ENCODE data around the gene RFC5.

Gene RFC5

GRCh38 chr12:118029166-118029565 is 12.7 kb downstream of the RFC5 start:
- Mint-ChIP-seq H3K4me3 (no peak overlapping the region), H3K36me3 (ENCODE audit: low read depth) (peaks cover 78% of the 10 kb centered on the region), H3K27ac (peak overlapping the region; percentile 71), H3K9me3 (no peaks in the 10 kb centered on the region), H3K4me1 (peaks cover 33% of the 10 kb centered on the region), H3K27me3 (no peaks in the 10 kb centered on the region)
- DNase-seq (no peak), ATAC-seq (no peak)

- no peak for DNase-seq
- Mint-ChIP-seq H3K9me3 (no peaks in the 10 kb centered on the region), H3K36me3 (ENCODE audit: low read depth) (peaks cover 80% of the 10 kb centered on the region), H3K4me3 (no peak overlapping the region), H3K27ac (peak overlapping the region; percentile 84), H3K27me3 (no peaks in the 10 kb centered on the region), H3K4me1 (peaks cover 59% of the 10 kb centered on the region)
- no peak for ATAC-seq
Observed at GRCh38 chr12:118032188-118032587, 15.7 kb downstream of the RFC5 start.

- Mint-ChIP-seq H3K4me1 (peaks cover 67% of the 10 kb centered on the region), H3K36me3 (ENCODE audit: low read depth) (peaks cover 78% of the 10 kb centered on the region), H3K27me3 (no peaks in the 10 kb centered on the region), H3K27ac (peak overlapping the region; percentile 84), H3K9me3 (no peaks in the 10 kb centered on the region), H3K4me3 (no peak overlapping the region)
- ATAC-seq: no peak
- no peak for DNase-seq
Observed at GRCh38 chr12:118033323-118033722, 16.8 kb downstream of the RFC5 start.

GRCh38 chr12:118033902-118034301 is 17.4 kb downstream of the RFC5 start:
- no peaks in the 10 kb centered on the region for H3K9me3 Mint-ChIP-seq
- peaks cover 69% of the 10 kb centered on the region for H3K4me1 Mint-ChIP-seq
- peaks cover 77% of the 10 kb centered on the region for H3K36me3 Mint-ChIP-seq (ENCODE audit: low read depth)
- ATAC-seq (no peak), DNase-seq (no peak)
- H3K27me3 Mint-ChIP-seq: no peaks in the 10 kb centered on the region
- H3K27ac Mint-ChIP-seq: peak overlapping the region; percentile 96
- H3K4me3 Mint-ChIP-seq: no peak overlapping the region

GRCh38 chr12:118034429-118035189 is 18.1 kb downstream of the RFC5 start:
- DNase-seq: no peak
- Mint-ChIP-seq H3K36me3 (ENCODE audit: low read depth) (peaks cover 78% of the 10 kb centered on the region), H3K4me3 (peak overlapping the region; percentile 40), H3K4me1 (peaks cover 67% of the 10 kb centered on the region), H3K9me3 (no peaks in the 10 kb centered on the region), H3K27ac (peak overlapping the region; percentile 96), H3K27me3 (no peaks in the 10 kb centered on the region)
- peak; percentile 17 for ATAC-seq

DNA sequence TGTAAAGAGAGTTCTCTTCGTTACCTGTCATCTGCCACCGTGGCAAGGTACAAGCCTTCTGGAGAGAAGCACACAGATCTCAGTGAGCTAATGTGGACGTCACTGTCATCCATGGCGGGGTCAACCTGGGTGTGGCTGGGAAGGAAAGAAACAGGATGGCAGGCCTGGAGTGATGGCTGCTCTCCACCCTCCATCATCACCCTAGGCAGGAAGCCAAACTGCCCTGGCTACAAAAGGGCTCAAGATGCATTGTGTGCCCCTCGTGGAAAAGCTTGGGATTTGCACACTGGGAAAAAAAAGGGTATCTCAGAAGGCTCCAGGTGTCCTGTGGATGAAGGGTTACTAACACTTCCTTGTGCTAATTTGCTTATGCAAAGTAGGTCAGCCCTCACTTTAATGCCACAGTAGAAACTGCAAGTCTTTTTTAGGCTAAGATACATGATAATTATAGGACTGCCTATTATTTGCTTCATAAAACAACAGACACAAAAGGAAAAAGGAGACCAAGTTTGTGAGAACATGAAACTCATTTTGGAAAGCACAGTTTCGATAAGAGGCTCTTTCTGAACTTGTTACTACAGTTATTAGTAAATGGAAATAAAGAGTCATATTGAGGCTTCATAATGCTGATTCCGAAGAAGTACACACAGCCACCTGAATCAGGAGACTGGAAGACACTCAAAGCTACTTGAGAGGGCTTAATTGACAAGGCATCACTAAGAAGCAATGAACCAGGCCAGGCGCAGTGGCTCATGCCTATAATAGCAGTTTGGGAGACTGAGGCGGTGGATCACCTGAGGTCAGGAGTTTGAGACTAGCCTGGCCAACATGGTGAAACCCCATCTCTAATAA is 18.9 kb downstream of the RFC5 start:
- Mint-ChIP-seq H3K4me3 (peak overlapping the region; percentile 40), H3K36me3 (ENCODE audit: low read depth) (peaks cover 74% of the 10 kb centered on the region)
- peak; percentile 17 for DNase-seq

DNA sequence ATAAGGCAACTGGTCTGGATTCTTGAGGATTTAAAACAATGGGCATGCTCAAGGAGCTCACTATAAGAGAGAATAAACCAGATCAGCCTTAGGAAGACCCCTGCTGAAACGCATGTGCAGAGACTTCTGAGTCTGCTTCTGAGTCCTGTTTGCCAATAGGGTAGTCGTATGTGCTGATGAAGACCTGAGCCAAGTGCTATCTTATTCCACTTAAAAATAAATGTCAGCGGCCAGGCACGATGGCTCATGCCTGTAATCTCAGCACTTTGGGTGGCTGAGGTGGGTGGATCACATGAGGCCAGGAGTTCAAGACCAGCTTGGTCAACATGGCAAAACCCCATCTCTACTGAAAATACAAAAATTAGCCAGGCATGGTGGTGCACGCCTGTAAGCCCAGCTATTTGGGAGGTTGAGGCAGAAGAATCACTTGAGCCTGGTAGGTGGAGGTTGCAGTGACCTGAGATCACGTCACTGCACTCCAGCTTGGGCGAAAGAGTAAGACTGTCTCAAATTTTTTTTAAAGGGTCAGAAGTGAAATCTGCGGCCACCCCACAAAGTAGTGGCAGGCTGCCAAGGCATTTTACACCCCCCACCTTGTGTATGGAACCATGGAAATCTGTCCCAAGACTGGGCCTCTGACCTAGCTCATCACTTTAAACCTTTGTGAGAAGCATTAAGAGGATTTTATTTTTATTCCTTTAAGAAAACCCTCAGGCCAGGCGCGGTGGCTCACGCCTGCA is 20.3 kb downstream of the RFC5 start:
- Mint-ChIP-seq H3K4me3 (no peak overlapping the region), H3K36me3 (ENCODE audit: low read depth) (peaks cover 74% of the 10 kb centered on the region), H3K27me3 (no peaks in the 10 kb centered on the region), H3K4me1 (peaks cover 63% of the 10 kb centered on the region), H3K27ac (peak overlapping the region; percentile 96), H3K9me3 (no peaks in the 10 kb centered on the region)
- no peak for ATAC-seq
- DNase-seq: no peak

More for the DNA sequence above, 18.9 kb downstream of the RFC5 start:
- H3K27me3 Mint-ChIP-seq: no peaks in the 10 kb centered on the region
- peak overlapping the region; percentile 96 for H3K27ac Mint-ChIP-seq
- no peaks in the 10 kb centered on the region for H3K9me3 Mint-ChIP-seq
- ATAC-seq: peak; percentile 88
- peaks cover 61% of the 10 kb centered on the region for H3K4me1 Mint-ChIP-seq

GRCh38 chr12:118038137-118038536 is 21.6 kb downstream of the RFC5 start:
- peaks cover 77% of the 10 kb centered on the region for H3K36me3 Mint-ChIP-seq (ENCODE audit: low read depth)
- H3K27ac Mint-ChIP-seq: peak overlapping the region; percentile 80
- ATAC-seq (no peak), DNase-seq (no peak)
- H3K4me3 Mint-ChIP-seq: no peak overlapping the region
- H3K9me3 Mint-ChIP-seq: no peaks in the 10 kb centered on the region
- no peaks in the 10 kb centered on the region for H3K27me3 Mint-ChIP-seq
- H3K4me1 Mint-ChIP-seq: peaks cover 63% of the 10 kb centered on the region

GRCh38 chr12:118042091-118042490 is 25.6 kb downstream of the RFC5 start:
- no peak overlapping the region for H3K4me3 Mint-ChIP-seq
- no peak for DNase-seq
- no peaks in the 10 kb centered on the region for H3K9me3 Mint-ChIP-seq
- no peak for ATAC-seq
- H3K4me1 Mint-ChIP-seq: peaks cover 64% of the 10 kb centered on the region
- H3K27ac Mint-ChIP-seq: peak overlapping the region; percentile 77
- H3K36me3 Mint-ChIP-seq (ENCODE audit: low read depth): peaks cover 65% of the 10 kb centered on the region
- H3K27me3 Mint-ChIP-seq: no peaks in the 10 kb centered on the region

DNA sequence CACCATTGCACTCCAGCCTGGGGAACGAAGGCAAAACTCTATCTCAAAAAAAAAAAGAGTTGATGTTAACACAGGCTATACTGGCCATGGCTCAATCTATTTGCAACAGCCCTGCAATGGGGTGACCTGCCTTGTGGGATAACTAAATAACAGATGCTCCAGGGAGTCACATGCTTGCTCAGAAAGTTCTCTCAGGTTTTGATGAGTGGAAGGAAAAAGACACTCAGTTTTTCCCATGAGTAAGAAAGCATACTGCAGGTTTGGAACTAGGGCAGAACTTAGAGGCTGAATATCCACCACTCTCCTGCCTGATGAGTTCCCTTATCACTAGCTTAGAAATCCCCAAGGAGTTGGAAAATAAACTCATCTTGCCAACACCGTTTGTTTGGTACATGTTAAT is 27.6 kb downstream of the RFC5 start:
- Mint-ChIP-seq H3K4me3 (peak overlapping the region; percentile 52), H3K27me3 (no peaks in the 10 kb centered on the region), H3K4me1 (peaks cover 55% of the 10 kb centered on the region), H3K36me3 (ENCODE audit: low read depth) (peaks cover 59% of the 10 kb centered on the region), H3K9me3 (no peaks in the 10 kb centered on the region), H3K27ac (peak overlapping the region; percentile 99)
- DNase-seq (no peak), ATAC-seq (peak; percentile 73)

GRCh38 chr12:118044577-118044976 is 28.1 kb downstream of the RFC5 start:
- H3K4me1 Mint-ChIP-seq: peaks cover 58% of the 10 kb centered on the region
- no peak for DNase-seq
- no peak for ATAC-seq
- no peaks in the 10 kb centered on the region for H3K9me3 Mint-ChIP-seq
- H3K36me3 Mint-ChIP-seq (ENCODE audit: low read depth): peaks cover 60% of the 10 kb centered on the region
- peak overlapping the region; percentile 52 for H3K4me3 Mint-ChIP-seq
- H3K27me3 Mint-ChIP-seq: no peaks in the 10 kb centered on the region
- peak overlapping the region; percentile 99 for H3K27ac Mint-ChIP-seq

GRCh38 chr12:118046430-118046829 is 29.9 kb downstream of the RFC5 start:
- H3K27ac Mint-ChIP-seq: peak overlapping the region; percentile 99
- ATAC-seq (no peak), DNase-seq (no peak)
- no peaks in the 10 kb centered on the region for H3K27me3 Mint-ChIP-seq
- no peaks in the 10 kb centered on the region for H3K9me3 Mint-ChIP-seq
- H3K36me3 Mint-ChIP-seq (ENCODE audit: low read depth): peaks cover 64% of the 10 kb centered on the region
- H3K4me3 Mint-ChIP-seq: no peak overlapping the region
- H3K4me1 Mint-ChIP-seq: peaks cover 62% of the 10 kb centered on the region

GRCh38 chr12:118050972-118051910 is 34.7 kb downstream of the RFC5 start:
- no peak overlapping the region for H3K4me3 Mint-ChIP-seq
- no peak for ATAC-seq
- no peaks in the 10 kb centered on the region for H3K27me3 Mint-ChIP-seq
- H3K9me3 Mint-ChIP-seq: no peaks in the 10 kb centered on the region
- no peak for DNase-seq
- H3K27ac Mint-ChIP-seq: peak overlapping the region; percentile 88
- peaks cover 35% of the 10 kb centered on the region for H3K36me3 Mint-ChIP-seq (ENCODE audit: low read depth)
- H3K4me1 Mint-ChIP-seq: peaks cover 54% of the 10 kb centered on the region

Data from activated naive CD8-positive, alpha-beta T cell treated with anti-CD3 and anti-CD28 coated beads, Interleukin-2, amount 50 U/mL, for 24 hours (primary cell).